Right lobe of liver (tissue), 4 donors: ENCODE data around the gene BCL2L11.

Experiments used
- CTCF ChIP-seq, 4 donors: fragments of 200-600 bp in 3 of 4; fragments of 450-650 bp in 1 of 4; IDR thresholded peaks; one replicate each; pipeline versions ENCODE4 v1.5.1 to v1.8.0; 2016 to 2022; ENCODE audit warnings: antibody characterized with exemption in 4 of 4, mild to moderate bottlenecking in 2 of 4
- POLR2A ChIP-seq: fragments of 450-650 bp; IDR thresholded peaks from one replicate; pipeline ENCODE4 v1.6.1; 2017; ENCODE audit warnings: antibody characterized with exemption, mild to moderate bottlenecking
- donor health status: DM: no; HTN: no; CAD: no.
- donor health status: DM: no; HTN: no; CAD: no.
- donor health status: DM: no; HTN: yes; CAD: no.

- TF ChIP-seq CTCF (IDR thresholded peaks at IDR 0.05), result no peak
- no peak for TF ChIP-seq POLR2A
These were observed 14.0 kb upstream of the BCL2L11 start for GRCh38 chr2:111106706-111107105.
